Right lobe of liver (tissue), 6 donors: ENCODE measurements around the gene TMCC3. TPM values are rescaled to one million over a fixed set of nuclear protein-coding genes. Genes with fewer than 3 reads are reported as not detected.
A peak's percentile ranks its signal among the peaks of the same experiment; 100 is the strongest.

Source experiments
- ATAC-seq, 4 donors: fragments of 200-7000 bp; cut with Tn5 transposase; one replicate each; pipeline ENCODE4 v1.9.1; 2020; ENCODE audit warnings: mild to moderate bottlenecking in 4 of 4, moderate library complexity in 4 of 4
- DNase-seq, 3 donors: peaks; one replicate each; pipeline ENCODE4 v3.0.0-alpha.2; 2020
- H3K27ac ChIP-seq, 3 donors: fragments of 200-600 bp; one replicate each; pipeline ENCODE4 v1.8.0; 2022
- H3K27me3 ChIP-seq, 2 donors: fragments of 200-600 bp; one replicate each; pipeline ENCODE4 v1.8.0; 2022
- H3K36me3 ChIP-seq, 4 donors: fragments of 200-600 bp; sonication (generic) in 1 of 4; one replicate each; pipeline versions ENCODE4 v1.5.1 to v1.8.0; 2017 to 2022; ENCODE audit warnings: control low read depth in 1 of 4
- H3K4me1 ChIP-seq, 4 donors: fragments of 200-600 bp; sonication (generic) in 1 of 4; one replicate each; pipeline versions ENCODE4 v1.5.1 to v1.8.0; 2017 to 2022; ENCODE audit warnings: control low read depth in 1 of 4
- H3K4me3 ChIP-seq, 3 donors: fragments of 200-600 bp; one replicate each; pipeline ENCODE4 v1.8.0; 2022
- H3K9me3 ChIP-seq, 4 donors: fragments of 200-600 bp; sonication (generic) in 1 of 4; one replicate each; pipeline versions ENCODE4 v1.5.1 to v1.8.0; 2017 to 2022; ENCODE audit warnings: control low read depth in 1 of 4
- CTCF ChIP-seq, 4 donors: fragments of 200-600 bp in 3 of 4; fragments of 450-650 bp in 1 of 4; IDR thresholded peaks; one replicate each; pipeline versions ENCODE4 v1.5.1 to v1.8.0; 2016 to 2022; ENCODE audit warnings: antibody characterized with exemption in 4 of 4, mild to moderate bottlenecking in 2 of 4
- POLR2A ChIP-seq: fragments of 450-650 bp; IDR thresholded peaks from one replicate; pipeline ENCODE4 v1.6.1; 2017; ENCODE audit warnings: antibody characterized with exemption, mild to moderate bottlenecking
- WGBS: methylation state at CpG from one replicate; pipeline ENCODE4 v1.1.6; 2018; ENCODE audit warnings: low coverage, low lambda C conversion rate; ENCODE audit not compliant: insufficient coverage; ENCODE audit errors: missing lambda C conversion rate; 5-methylcytosine and 5-hydroxymethylcytosine counted together
- intact Hi-C, 2 donors: fragments of 100-400 bp; cut with DNase I; formaldehyde crosslinking; loops; one replicate each; pipeline versions ENCODE4 v1.11.2 to v1.14.1; 2022
- total RNA-seq, 6 experiments: library from RNA; depleted of rRNA in 2 of 6; stranded (reverse); fragments of >200 nt in 2 of 6; fragmentation: NEBNext Ultra II Directional in 3 of 6; extraction: Animal tissue kit (Norgen Biotek cat#: 25700) in 3 of 6; gene quantifications; one replicate each; pipeline versions ENCODE4 v1.1.0 to v1.2.4, GENCODE V29; 2016 to 2023
- donor health status: DM: no; HTN: yes; CAD: no.
- donor health status: DM: no; HTN: no; CAD: no.
- donor health status: DM: no; HTN: no; CAD: no.
- donor health status: DM: no; HTN: yes; CAD: no.
- donor health status: DM: no; HTN: yes; CAD: no.

TMCC3 gene
- total RNA-seq, 6 experiments from 2014 or later, result 2.1 to 6.2 (median 3.2) TPM

- Histone ChIP-seq H3K27me3 (no peaks in the 10 kb centered on the region), H3K4me3 (no peak overlapping the region), H3K27ac (no peak overlapping the region), H3K4me1 (peaks cover 0 to 10% (median 3%) of the 10 kb centered on the region in 4 donors), H3K36me3 (no peaks in the 10 kb centered on the region), H3K9me3 (no peaks in the 10 kb centered on the region)
- TF ChIP-seq CTCF (IDR thresholded peaks at IDR 0.05), result no peak
- TF ChIP-seq POLR2A, result no peak
- DNase-seq, result no peak
- ATAC-seq, result no peak
- WGBS, result 96% methylated on average over 6 of the region's 6 CpGs
- intact Hi-C loops, result no loop called here
Measured at GRCh38 chr12:94567761-94568160, 82.6 kb downstream of the TMCC3 start.

DNA sequence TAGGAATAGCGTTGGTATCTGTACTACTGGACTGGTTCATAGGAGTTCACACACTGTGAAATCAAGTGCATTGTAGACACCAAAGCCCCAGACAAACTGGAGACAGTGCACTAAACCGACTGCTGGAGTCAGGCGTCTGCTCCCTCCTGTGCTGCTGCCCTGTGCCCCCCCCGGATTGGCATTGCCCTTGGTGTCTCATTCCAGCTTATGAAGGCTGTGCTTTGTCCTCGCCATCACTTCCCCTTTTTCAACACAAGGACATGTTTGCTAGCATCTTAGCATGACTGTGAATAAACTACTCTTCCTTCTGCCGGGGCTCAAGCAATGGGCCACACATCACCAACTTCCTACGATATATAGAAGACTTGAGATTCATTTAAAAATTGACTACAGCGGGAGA, 84.0 kb downstream of the TMCC3 start:
- Histone ChIP-seq H3K4me3 (no peak overlapping the region), H3K4me1 (peaks cover 0 to 8% (median 1%) of the 10 kb centered on the region in 4 donors), H3K9me3 (no peaks in the 10 kb centered on the region), H3K36me3 (no peaks in the 10 kb centered on the region), H3K27ac (no peak overlapping the region), H3K27me3 (no peaks in the 10 kb centered on the region)
- WGBS, result 71% methylated on average over 6 of the region's 8 CpGs
- DNase-seq, result no peak
- TF ChIP-seq CTCF (IDR thresholded peaks at IDR 0.05) (no peak), POLR2A (no peak)
- no peak for ATAC-seq
- intact Hi-C loops, result no loop called here

DNA sequence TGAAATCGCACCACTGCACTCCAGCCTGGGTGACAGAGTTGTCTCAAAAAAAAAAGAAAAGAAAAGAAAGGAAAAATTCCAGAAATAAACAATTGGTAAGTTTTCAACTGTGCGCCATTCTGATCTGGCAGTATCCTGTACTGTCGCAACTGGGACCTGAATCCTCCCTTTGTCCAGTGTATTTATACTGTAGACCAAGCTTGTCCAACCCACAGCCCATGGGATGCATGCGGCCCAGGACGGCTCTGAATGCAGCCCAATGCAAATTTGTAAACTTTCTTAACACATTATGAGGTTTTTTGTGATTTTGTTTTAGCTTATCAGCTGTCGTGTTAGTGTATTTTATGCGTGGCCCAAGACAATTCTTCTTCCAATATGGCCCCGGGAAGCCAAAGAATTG, 84.7 kb downstream of the TMCC3 start:
- Histone ChIP-seq H3K27ac (no peak overlapping the region), H3K4me1 (peaks cover 0 to 3% (median 1%) of the 10 kb centered on the region in 4 donors), H3K9me3 (no peaks in the 10 kb centered on the region), H3K36me3 (no peaks in the 10 kb centered on the region), H3K4me3 (no peak overlapping the region), H3K27me3 (no peaks in the 10 kb centered on the region)
- ATAC-seq (no peak), DNase-seq (no peak)
- intact Hi-C loops, result no loop called here
- TF ChIP-seq CTCF (IDR thresholded peaks at IDR 0.05), result no peak
- WGBS, result 91% methylated on average over 7 of the region's 8 CpGs

GRCh38 chr12:94563286-94563685, 87.1 kb downstream of the TMCC3 start:
- no peaks in the 10 kb centered on the region for H3K27me3 ChIP-seq
- DNase-seq, result no peak
- intact Hi-C loops, result no loop called here
- 92% methylated on average over 3 of the region's 5 CpGs for WGBS
- H3K36me3 ChIP-seq, result no peaks in the 10 kb centered on the region
- no peak overlapping the region for H3K4me3 ChIP-seq
- peaks cover 0 to 3% (median 1%) of the 10 kb centered on the region in 4 donors for H3K4me1 ChIP-seq
- no peak for ATAC-seq
- TF ChIP-seq POLR2A (no peak), CTCF (IDR thresholded peaks at IDR 0.05) (no peak)
- no peaks in the 10 kb centered on the region for H3K9me3 ChIP-seq
- H3K27ac ChIP-seq, result no peak overlapping the region

DNA sequence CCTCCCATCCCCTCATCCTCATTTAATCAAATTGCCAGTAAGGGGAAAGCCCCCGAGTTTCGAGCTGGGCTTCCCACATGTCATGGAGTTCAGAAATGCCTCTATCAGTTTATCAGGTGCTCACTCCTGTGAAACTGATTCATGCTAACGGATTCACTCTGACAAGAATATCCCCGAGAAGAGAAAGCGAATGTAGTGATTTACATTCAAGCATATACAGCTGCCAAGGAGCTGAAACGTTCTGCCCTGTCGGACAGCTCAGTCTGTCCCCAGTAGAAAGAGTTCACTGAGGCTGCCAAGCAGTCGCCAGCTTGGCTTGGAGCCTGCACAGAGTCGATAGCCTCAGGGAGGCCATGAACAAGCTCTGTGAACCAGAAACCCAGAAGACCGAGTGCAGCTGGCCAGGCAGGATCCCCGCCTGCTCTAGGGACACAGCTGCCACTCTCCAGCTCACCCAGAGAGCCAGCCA, 88.4 kb downstream of the TMCC3 start:
- Histone ChIP-seq H3K4me1 (peaks cover 0 to 3% (median 1%) of the 10 kb centered on the region in 4 donors), H3K4me3 (no peak overlapping the region), H3K27ac (no peak overlapping the region), H3K9me3 (no peaks in the 10 kb centered on the region), H3K36me3 (no peaks in the 10 kb centered on the region), H3K27me3 (no peaks in the 10 kb centered on the region)
- peak; percentile 96 to 98 (median 98) for ATAC-seq
- TF ChIP-seq CTCF (IDR thresholded peaks at IDR 0.05), result no peak
- no peak for TF ChIP-seq POLR2A
- peak; percentile 77 to 89 (median 86) for DNase-seq
- intact Hi-C loops, result no loop called here
- WGBS, result 37% methylated on average over 8 of the region's 11 CpGs
